Heart right ventricle (tissue), 16 donors: ENCODE measurements around the gene GUCY2F. TPM values are rescaled to one million over a fixed set of nuclear protein-coding genes. Genes with fewer than 3 reads are reported as not detected.

ENCODE experiments used
- ATAC-seq, 8 donors: fragments of 200-7000 bp; cut with Tn5 transposase; one replicate each; pipeline ENCODE4 v1.9.1; 2020; ENCODE audit warnings: mild to moderate bottlenecking in 8 of 8, moderate library complexity in 8 of 8, moderate number of reproducible peaks in 1 of 8
- DNase-seq, 2 donors: peaks; one replicate each; pipeline ENCODE4 v3.0.0-alpha.2; 2020
- H3K27ac ChIP-seq, 10 donors: fragments of 200-600 bp; sonication (generic) in 2 of 10; one replicate each; pipeline versions ENCODE4 v1.5.0 to v1.8.0; 2020 to 2022; ENCODE audit warnings: mild to moderate bottlenecking in 3 of 10
- H3K27me3 ChIP-seq, 7 donors: fragments of 200-600 bp; one replicate each; pipeline ENCODE4 v1.8.0; 2021 to 2022; ENCODE audit warnings: mild to moderate bottlenecking in 2 of 7
- H3K36me3 ChIP-seq, 9 donors: fragments of 200-600 bp; sonication (generic) in 1 of 9; one replicate each; pipeline versions ENCODE4 v1.5.0 to v1.8.0; 2020 to 2022; ENCODE audit warnings: mild to moderate bottlenecking in 2 of 9
- H3K4me1 ChIP-seq, 9 donors: fragments of 200-600 bp; sonication (generic) in 1 of 9; one replicate each; pipeline versions ENCODE4 v1.5.0 to v1.8.0; 2020 to 2022; ENCODE audit warnings: mild to moderate bottlenecking in 4 of 9
- H3K4me3 ChIP-seq, 10 donors: fragments of 200-600 bp; sonication (generic) in 2 of 10; one replicate each; pipeline versions ENCODE4 v1.5.0 to v1.8.0; 2020 to 2022; ENCODE audit warnings: mild to moderate bottlenecking in 7 of 10, moderate library complexity in 2 of 10
- H3K9me3 ChIP-seq, 11 donors: fragments of 200-600 bp in 10 of 11; sonication (generic) in 2 of 11; one replicate each; pipeline versions ENCODE4 v1.5.0 to v1.8.0; 2013 to 2022; ENCODE audit warnings: mild to moderate bottlenecking in 2 of 11, control low read depth in 1 of 11, moderate library complexity in 1 of 11
- CTCF ChIP-seq, 9 donors: fragments of 200-600 bp; sonication (generic) in 2 of 9; IDR thresholded peaks; one replicate each; pipeline versions ENCODE4 v1.5.0 to v1.8.0; 2021 to 2022; ENCODE audit warnings: antibody characterized with exemption in 9 of 9, mild to moderate bottlenecking in 5 of 9, moderate library complexity in 1 of 9
- WGBS, 2 donors: extraction: QIAGEN DNeasy Blood & Tissue Kit; methylation state at CpG; one replicate each; pipeline ENCODE4 v1.1.7; 2013; ENCODE audit warnings: inconsistent platforms in 1 of 2; 5-methylcytosine and 5-hydroxymethylcytosine counted together
- intact Hi-C, 10 donors: fragments of 100-400 bp; cut with DNase I; formaldehyde crosslinking; loops; one replicate each; pipeline versions ENCODE4 v1.11.1 to v1.14.2; 2022
- polyA plus RNA-seq, 2 donors: library from polyadenylated mRNA; stranded (reverse); fragments of 200-250 nt; gene quantifications; one replicate each; pipeline ENCODE4 v1.2.3, GENCODE V29; 2013
- total RNA-seq, 10 donors: library from RNA; stranded (reverse); fragmentation: NEBNext Ultra II Directional in 3 of 10; extraction: Animal tissue kit (Norgen Biotek cat#: 25700) in 3 of 10; gene quantifications; one replicate each; pipeline versions ENCODE4 v1.2.1 to v1.2.4, GENCODE V29; 2021 to 2023
- donor health status: Arrhythmogenic right ventricular cardiomyopathy.
- donor health status: ischemic (EF 13 %, LVEDD 7.1; RV severe dilation, severe dysfunction).
- donor health status: healthy with polysubstance abuse.
- donor health status: DM: no; HTN: yes; CAD: no.
- donor health status: DM: no; HTN: no; CAD: no.
- donor health status: ischemic (EF 25% LVEDD 6.9; RV normal size, moderate dysfunction).
- donor health status: ischemic (EF 25% LVEDD 5.7; RV mildly dilated, moderate dysfunction).
- donor health status: healthy.
- donor health status: DM: yes; HTN: yes; CAD: no.
- donor health status: Ischemic cardiomyopathy.
- donor health status: ischemic (EF 35%, LVEDD 5.7; RV mildly dilated, moderate dysfunction).
- donor health status: nonischemic (EF 11% LVEDD 7.7; RV severe dilation, severe dysfunction).
- donor health status: DM: yes; HTN: yes; CAD: no.
- donor health status: PGD.
- donor health status: ischemic (EF 29% LVEDD 5.4; RV normal size, mild dysfunction).
- donor health status: nonischemic (EF 23%, LVEDD 6.1; RV moderate dilation, normal function).

Gene GUCY2F
- total and polyA plus RNA-seq, 12 donors, result not detected

GRCh38 chrX:109372716-109373115 lies 109.2 kb downstream of the GUCY2F start:
- intact Hi-C loops, result no loop called here
- no peaks in the 10 kb centered on the region for H3K4me1 ChIP-seq
- H3K27me3 ChIP-seq, result peaks cover 0 to 46% (median 0%) of the 10 kb centered on the region in 7 donors
- H3K27ac ChIP-seq, result no peak overlapping the region
- ATAC-seq (no peak), DNase-seq (no peak)
- H3K36me3 ChIP-seq, result no peaks in the 10 kb centered on the region
- WGBS, 2 donors, result 82 to 87% methylated on average over 2 of the region's 2 CpGs
- H3K4me3 ChIP-seq, result no peak overlapping the region
- H3K9me3 ChIP-seq, result no peaks in the 10 kb centered on the region
- no peak for TF ChIP-seq CTCF (IDR thresholded peaks at IDR 0.05)

GRCh38 chrX:109372291-109372690 lies 109.6 kb downstream of the GUCY2F start:
- WGBS, 2 donors, result 26 to 52% methylated on average over 1 of the region's 1 CpG
- no peak for ATAC-seq
- intact Hi-C loops, result no loop called here

GRCh38 chrX:109362101-109362500 lies 119.8 kb downstream of the GUCY2F start:
- DNase-seq, result no peak
- H3K27ac ChIP-seq, result no peak overlapping the region
- no peaks in the 10 kb centered on the region for H3K36me3 ChIP-seq
- TF ChIP-seq CTCF (IDR thresholded peaks at IDR 0.05), result no peak
- H3K9me3 ChIP-seq, result peaks cover 0 to 8% (median 0%) of the 10 kb centered on the region in 11 donors
- no peaks in the 10 kb centered on the region for H3K4me1 ChIP-seq
- H3K4me3 ChIP-seq, result no peak overlapping the region
- H3K27me3 ChIP-seq, result peaks cover 0 to 30% (median 0%) of the 10 kb centered on the region in 7 donors
- ATAC-seq, result no peak
- WGBS, 2 donors, result 63 to 64% methylated on average over 4 of the region's 4 CpGs
- intact Hi-C loops, result no loop called here

More at GRCh38 chrX:109372291-109372690, 109.6 kb downstream of the GUCY2F start:
- Histone ChIP-seq H3K9me3 (no peaks in the 10 kb centered on the region), H3K36me3 (no peaks in the 10 kb centered on the region), H3K4me3 (no peak overlapping the region), H3K4me1 (no peaks in the 10 kb centered on the region), H3K27me3 (peaks cover 0 to 51% (median 0%) of the 10 kb centered on the region in 7 donors), H3K27ac (no peak overlapping the region)
- TF ChIP-seq CTCF (IDR thresholded peaks at IDR 0.05), result no peak
- no peak for DNase-seq

- no peak for ATAC-seq
- TF ChIP-seq CTCF (IDR thresholded peaks at IDR 0.05), result no peak
- no peaks in the 10 kb centered on the region for H3K4me1 ChIP-seq
- intact Hi-C loops, result no loop called here
- WGBS, 2 donors, result 51 to 54% methylated on average over 3 of the region's 3 CpGs
- H3K9me3 ChIP-seq, result peaks cover 0 to 8% (median 0%) of the 10 kb centered on the region in 11 donors
- H3K27ac ChIP-seq, result no peak overlapping the region
- H3K4me3 ChIP-seq, result no peak overlapping the region
- H3K36me3 ChIP-seq, result no peaks in the 10 kb centered on the region
- H3K27me3 ChIP-seq, result peaks cover 0 to 46% (median 0%) of the 10 kb centered on the region in 7 donors
- DNase-seq, result no peak
Measured at GRCh38 chrX:109360301-109360700, 121.6 kb downstream of the GUCY2F start.
